ENCODE results near the gene SAP30BP.

SAP30BP gene

DNA sequence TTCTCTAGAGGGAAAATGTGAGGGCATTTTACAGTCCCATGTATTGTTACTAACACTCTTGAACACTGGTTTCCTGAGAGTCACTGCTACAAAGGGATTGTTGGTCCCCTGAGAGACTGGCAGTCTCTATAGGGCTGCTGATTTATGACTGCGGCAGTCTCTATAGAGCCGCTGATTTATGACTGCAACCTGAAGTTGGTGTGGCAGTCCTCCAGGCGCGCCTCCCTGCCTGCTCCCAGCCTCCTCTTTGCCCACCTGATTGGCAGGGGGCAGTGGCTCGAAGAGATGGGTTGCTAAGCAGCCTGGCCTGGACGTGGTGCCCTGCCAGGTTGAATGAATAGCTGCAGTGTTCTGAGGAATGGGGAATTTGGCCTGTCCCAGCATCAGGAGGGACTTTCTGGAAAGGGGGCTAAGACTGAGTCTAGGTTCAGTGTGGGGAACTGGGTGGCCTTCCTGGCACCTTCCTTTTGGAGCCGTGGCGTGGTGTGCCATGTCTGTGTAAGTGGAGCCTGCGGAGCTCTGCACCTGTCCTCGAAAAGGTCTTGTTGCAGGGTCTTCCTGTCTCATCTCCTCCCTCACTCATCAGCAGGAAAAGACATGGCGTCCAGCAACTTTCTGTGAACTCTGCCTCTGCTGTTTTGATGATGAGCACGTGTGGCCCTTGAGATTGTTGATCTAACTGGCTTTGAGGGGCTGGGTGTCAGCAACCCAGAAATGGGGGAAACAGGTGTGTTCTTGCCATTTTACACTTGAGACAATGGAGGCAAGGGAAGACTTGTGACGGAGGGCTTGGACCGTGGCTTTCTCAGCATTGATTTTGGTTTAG is 24.9 kb downstream of the SAP30BP start:
- no peak for DNase-seq

DNA sequence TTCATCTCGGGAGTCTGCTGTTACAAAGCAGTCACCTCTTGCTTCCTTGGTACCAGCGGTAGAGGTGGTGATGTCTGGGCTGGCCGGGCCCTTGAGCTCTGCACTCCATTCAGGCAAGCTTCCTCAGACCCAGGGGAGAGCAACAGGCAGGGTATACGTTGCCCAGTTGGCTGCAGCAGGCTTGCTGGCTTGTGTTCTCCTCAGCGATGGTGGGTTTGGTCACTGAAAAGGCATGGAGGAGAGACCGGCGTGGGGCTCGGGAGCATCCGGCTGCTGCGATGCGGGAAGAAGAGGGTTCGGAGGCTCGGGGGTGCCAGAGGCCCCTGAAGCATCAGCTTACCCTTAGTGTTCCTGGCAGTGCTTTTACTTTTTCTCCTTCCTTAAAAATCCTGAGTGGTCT is 25.8 kb downstream of the SAP30BP start:
- DNase-seq: no peak

DNA sequence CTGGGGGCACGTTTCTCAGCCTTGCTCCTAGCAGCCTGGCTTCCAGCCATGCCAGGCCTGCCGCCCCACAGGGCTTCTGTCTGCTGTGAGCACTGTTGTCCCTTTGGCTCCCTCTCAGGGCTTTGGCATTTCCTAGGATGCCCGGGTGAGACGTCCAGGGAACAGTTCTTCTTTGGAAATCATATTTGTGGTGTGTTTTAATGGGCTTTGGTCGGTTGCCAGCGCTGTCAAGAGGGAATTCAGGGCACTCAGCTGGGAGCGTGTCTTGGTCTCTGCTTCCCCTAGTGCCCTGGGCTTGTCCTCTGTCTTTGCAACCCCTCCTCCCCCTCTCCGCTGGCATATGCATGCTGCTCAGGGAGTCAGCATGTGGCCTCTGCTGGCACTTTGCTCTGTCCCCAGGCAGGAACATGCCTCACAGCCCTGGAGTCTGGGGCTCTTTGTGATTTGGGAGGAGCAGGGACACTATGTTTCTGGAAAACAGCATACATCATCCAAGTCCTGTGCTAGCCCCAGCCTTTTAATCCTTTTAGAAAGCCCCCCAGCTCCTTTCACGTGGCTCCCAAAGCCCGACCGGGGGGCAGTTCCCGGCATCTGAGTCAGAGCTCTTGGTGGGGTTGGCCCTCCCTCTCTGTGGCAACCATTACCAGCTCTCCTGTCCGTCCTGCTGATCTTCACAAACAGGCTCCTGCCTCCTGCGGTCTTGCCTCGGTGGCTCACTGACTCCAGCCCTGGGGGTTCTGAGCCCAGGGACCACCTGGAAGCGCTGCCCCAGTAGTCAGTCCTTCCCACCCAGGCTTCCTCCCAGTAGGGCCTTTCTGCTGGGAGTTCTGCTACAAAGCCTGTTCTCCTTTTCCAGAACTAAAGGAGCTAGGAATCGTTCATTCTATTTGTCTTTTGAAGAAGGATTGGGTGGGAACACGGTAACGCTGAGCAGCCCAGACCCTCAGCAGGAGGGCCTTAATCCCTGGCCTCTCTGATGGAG is 26.7 kb downstream of the SAP30BP start:
- DNase-seq: no peak

DNA sequence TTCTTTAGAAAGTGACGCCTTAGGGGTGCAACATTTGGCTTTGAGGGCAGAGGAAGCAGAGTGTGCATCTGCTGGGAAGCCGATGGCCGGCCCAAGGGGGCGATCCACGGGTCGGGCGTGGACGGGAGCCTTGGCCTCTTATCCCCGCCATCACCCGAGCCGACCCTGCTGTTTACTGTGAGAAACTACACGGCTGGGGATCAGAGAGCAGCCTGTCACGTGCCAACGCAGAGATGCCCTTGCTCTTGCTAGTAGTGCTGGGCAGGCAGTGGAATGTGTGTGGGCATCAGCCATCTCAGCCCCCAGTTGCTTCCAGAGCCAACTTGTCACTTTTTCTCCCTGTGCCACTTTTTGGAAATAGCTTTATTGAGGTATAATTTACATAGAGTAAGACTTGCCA is 27.4 kb downstream of the SAP30BP start:
- DNase-seq: no peak

DNA sequence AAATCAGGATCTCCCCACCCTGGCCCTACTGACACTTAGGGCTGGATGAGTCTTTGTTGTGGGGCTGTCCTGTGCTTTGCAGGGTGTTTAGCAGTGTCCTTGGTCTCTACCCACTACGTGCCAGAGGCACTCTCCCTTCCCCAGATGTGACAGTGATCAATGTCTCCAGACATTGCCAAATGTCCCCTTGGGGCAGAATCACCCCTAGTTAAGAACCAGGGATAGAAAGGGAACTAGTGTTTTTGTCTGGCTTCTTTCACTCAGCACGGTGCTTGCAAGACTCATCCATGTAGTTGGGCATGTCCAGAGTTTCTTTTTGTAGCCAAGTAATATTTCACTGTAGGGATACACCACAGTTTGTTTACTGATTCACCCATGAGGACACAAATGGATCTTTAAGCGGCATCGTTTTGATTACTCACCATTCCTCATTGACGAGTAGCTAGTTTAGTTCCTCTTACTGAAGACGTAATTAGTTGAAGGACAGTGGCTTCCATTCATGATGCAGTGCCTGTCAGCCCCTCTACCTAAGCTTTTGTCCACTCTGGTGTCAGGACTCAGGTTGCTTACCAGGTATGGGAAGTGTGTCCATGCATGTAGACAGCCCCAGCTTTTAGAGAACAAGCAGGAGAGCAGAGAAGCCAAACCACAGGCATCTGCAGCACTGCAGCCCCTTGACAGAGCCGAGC is 28.1 kb downstream of the SAP30BP start:
- DNase-seq: peak; percentile 41

DNA sequence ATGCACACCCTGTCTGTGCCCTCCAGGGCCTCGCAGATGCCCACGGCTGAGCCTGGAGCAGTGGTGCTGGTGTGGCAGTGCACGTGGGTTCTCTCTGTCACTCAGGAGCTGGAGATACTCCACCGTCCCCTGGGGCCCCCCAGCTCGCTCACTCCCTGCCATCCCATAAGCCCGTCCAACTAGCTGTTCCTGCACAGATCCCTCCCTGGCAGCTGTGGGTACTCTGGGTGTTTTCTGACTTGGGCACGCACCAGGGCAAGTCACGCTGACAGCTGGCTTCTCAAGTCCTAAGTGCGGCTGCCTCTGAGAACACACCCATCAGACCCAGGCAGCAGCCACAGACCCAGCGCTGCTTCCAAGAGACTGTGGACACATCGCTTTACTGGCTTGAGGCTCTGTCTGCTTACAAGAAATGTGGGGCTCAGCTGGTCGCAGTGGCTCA is 28.7 kb downstream of the SAP30BP start:
- no peak for DNase-seq

DNA sequence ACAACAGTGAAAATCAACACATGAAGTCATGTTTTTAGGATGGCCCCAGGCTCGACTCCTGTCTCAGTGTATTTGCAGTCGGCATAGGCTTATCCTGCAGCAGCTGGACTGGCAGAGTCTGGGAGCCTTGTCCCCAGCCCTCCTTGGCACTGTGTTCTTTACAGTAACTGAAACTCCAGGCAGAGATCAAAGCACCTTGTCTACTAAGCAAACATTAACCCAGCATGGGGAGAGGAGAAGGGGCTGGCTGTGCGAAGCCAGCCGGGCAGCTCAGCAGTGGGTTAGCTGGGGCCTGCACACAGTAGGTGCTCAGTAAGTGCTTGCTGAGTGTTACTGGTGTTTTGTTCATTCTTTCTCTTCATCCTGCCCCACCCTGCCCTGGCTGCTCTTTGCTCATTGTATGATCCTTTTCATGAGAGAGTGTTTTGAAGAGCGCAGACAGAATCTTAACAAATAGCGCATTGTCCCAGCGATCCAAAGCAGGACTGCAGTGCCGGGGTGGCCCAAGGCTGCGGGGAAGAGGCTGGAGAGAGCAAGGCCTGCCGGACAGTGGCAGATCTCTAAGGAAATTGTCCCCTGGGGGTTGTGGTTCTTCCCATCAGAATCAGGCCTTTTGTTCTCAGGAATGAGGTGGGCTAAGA is 30.6 kb downstream of the SAP30BP start:
- no peak for DNase-seq

DNA sequence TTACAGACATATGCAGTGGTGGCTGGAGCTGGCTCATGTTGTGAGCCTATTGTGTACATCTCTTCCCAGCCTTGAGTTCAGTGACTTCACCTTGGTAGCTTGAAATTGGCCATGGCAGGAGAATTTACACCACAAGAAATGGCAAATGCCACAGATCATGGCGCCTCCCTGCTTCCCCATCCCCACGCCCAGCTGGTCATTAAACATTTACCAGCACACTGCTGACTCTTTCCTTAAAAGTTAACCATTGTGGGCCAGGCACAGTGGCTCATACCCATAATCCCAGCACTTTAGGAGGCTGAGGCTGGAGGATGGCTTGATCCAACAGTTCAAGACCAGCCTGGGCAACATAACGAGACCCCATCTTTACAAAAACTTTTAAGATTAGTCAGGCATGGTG is 31.5 kb downstream of the SAP30BP start:
- no peak for DNase-seq

DNA sequence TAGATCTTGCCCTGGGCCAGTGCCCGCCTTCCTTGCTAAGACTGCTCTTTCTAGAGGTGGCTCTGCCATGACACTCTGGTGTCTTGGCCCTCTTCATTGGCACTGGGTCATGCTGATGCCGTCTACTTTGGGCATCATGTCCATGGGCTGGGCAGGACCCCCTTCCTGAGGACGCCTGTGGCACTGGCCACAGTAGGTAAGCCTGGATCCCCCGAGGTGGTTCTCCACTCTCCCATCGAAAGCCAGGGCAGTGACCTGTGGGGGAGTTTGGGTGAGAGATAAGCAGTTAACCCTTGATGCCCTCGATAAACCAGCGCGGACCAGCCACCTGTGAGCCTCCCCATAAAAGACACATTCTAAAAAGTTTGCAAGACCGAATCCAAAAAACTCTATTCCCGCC is 34.1 kb downstream of the SAP30BP start:
- no peak for DNase-seq

DNA sequence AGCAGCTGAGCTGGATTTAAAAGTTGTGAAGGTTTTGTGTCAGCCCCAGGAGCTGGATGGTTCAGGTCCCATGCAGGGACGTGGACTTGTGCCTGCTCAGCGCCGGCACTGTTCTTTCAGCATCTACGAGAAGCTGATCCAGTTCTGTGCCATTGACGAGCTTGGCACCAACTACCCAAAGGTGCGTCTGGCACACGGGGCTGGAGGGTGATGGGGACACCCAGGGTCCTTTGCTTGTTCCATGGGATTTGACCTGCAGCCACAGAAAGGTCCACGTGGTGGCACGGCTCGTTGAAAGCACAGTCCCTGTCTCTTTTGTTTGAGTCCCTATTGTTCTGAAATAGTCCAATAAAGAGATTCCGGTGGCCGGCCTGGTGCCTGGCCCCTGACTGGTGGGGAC is 36.1 kb downstream of the SAP30BP start:
- no peak for DNase-seq

DNA sequence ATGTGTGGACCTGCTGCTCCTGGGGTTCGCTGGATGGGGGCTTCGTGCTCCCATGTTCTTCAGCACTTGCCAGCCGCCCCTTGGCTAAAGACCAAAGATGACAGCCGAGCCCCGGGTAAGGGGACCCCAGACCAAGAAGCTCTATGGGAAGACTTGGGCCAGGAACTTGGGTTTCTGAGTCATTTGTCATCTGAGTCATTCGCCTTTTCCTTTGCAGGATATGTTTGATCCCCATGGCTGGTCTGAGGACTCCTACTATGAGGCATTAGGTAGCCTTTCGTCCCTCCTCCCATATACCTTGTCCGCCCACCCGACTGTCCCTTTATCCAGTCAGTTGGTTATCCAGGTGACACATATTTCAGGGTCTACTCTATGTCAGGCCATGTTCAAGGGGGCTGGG is 36.5 kb downstream of the SAP30BP start:
- no peak for DNase-seq

DNA sequence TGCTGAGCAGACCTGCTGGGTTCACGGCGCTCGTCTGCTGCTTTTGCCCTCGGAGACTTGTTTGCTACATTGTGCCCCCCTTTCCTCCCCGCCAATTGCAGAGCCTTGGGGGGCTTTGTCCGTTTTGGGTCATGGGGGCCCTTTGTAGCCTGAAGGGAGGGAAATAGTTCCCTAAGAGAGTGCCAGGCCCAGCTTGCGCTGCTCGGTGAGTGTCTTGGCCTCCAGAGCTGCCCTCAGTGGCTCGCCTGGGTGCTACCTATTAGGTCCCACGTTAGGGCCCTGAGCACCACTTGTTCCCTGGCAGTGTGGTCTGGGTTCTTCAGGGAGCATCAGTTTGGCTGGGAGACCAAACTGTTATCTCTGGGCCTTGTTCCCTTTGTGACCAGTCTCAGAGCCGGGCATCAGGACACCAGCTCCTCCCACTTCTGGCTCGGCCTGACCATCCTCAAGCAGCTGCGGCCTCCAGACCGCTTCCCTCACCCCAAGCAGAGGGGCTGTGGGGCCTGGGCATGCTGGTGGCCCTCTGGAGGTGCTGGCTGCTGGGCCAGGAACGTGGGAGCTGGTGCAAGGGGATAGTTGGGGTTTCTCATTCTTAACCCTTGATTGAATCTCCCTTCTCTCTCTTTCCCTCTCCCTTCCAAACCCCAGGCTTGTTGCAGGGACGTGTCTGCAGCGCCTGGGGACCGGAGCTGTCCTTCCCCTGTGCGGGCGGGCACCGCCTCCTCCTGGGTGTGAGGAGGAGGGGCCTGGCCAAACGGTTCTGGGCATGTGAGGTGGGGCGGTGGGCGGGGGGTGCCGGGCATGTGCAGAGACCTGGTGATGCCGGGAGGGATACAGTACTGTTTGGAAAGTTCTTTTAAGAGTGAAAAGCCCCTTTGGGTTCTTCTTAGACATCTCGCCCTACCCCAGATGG is 38.1 kb downstream of the SAP30BP start:
- DNase-seq: no peak

DNA sequence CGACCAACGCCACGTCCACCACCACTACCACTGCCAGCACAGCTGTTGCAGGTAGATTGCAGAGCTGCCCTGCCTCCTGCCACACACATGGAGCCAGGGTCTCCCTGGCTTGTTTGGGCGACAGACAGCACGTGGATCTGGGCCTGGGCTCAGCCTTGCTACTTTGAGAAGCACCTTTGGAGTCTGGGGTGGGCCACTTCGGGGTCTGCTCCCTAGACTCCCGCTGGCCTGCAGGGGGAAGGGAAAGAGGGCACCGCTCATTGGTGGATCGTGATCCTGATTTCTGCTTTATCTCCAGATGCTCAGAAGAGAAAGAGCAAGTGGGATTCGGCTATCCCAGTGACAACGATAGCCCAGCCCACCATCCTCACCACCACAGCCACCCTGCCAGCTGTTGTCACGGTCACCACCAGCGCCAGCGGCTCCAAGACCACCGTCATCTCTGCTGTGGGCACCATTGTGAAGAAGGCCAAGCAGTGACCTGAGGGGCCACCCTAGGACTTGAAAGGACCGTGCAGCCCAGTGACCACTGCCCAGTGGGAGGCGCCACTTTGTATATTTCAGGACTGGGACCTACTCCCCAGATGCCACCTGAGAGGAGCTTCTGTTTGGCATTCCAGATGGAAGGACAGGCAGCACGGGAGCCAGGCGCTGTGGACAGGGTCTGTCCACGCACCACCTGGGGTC is 39.0 kb downstream of the SAP30BP start:
- no peak for DNase-seq

DNA sequence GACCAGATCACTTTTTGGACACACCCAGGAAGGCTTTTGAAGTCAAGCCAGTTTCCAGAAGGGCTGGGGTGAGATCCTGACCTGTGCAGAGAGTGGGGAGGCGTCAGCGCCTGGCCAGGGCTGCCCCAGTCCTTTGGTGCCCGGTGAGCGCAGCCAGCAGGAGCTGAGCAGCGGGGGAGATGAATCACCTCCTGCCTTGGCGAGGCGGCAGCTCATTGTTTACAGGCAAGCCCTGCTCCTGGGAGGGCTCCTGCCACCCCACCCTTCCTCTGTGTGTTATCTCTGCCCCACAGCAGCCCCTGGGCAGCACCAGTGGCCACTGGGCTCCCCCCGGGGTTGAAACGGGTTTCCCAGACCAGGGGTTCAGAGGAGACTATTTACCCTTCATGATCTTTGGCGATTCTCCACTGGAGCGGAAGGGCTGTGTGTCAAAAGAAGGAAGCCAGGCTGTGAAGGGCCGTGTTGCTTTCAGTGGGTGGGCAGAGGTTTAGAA is 40.0 kb downstream of the SAP30BP start:
- DNase-seq: no peak

DNA sequence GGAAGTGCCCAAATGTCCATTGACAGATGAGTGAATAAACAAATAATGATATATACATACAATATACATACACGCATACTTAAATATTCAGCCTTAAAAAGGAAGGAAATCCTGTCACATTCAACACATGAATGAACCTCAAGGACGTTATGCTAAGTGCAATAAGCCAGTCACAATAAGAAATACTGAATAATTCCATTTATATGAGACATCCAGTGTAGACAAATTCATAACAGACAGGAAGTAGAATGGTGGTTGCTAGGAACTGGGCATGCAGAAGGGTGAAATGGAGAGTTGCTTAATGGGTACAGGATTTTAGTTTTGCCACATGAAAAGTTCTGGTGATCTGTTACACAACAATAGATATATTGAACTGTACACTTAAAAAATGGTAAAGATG is 45.3 kb downstream of the SAP30BP start:
- no peak for DNase-seq

DNA sequence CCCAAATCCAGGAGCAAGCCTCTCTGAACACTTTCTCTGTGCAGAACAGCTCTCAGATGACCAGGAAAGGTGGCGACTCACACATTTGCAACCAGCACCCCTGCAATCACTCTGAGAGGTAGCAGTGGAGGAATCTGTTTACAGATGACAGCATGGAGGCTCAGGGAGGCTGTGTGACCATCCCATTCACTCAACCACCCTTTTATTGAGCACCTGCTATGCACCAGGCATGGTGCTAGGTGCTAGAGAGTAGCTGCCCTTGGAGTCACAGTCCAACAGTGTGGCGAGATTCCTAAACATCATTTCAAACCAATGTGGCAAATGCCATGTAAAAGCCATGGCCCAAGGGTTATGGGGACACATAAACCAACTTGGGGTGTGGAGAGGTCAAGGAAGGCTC is 52.6 kb downstream of the SAP30BP start:
- DNase-seq: no peak

DNA sequence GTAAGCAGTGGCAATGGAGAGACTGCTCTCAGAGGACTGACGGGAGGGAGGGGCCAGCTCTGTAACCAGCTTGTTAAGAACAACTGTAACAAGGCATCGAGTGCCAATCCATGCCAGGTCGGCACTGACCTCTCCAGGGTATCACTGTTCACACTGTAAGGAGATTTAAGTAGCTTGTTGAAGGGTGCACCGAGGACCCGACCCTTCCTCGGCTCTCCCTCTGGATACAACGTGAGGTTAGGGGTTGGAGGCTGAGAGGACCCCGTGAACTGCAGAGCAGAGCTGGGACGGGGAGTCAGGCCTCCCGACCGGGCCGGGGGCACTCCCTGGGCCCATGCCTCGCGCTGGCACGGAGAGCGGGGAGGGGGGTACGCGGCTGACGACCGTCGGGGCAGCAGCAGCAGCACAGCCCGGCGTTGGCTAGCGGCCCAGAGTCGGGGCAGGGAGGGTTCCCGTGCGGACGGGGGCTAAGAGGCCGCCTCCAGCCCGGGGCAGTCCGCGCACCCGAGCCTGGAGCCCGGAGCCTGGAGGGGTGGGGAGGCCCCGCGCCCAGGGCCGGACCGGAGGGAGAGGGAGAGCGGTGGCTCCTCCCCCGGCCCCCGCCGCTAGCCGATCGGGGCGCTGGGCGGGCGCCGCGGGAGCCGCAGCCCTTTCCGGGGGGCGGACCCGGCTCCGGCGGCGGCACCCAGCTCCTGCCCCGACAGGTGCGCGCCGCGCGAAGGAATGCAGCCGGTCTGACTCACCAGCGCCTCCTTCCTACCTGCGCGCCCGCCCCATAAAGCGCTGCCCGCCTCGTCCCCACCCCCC is 53.7 kb downstream of the SAP30BP start, which contains the start of gene ITGB4:
Gene ITGB4, plus strand, starts transcription at position 804 of the 807 bp plus-strand sequence. CDS start 3,245 bp downstream, outside the sequence.
- DNase-seq: no peak

DNA sequence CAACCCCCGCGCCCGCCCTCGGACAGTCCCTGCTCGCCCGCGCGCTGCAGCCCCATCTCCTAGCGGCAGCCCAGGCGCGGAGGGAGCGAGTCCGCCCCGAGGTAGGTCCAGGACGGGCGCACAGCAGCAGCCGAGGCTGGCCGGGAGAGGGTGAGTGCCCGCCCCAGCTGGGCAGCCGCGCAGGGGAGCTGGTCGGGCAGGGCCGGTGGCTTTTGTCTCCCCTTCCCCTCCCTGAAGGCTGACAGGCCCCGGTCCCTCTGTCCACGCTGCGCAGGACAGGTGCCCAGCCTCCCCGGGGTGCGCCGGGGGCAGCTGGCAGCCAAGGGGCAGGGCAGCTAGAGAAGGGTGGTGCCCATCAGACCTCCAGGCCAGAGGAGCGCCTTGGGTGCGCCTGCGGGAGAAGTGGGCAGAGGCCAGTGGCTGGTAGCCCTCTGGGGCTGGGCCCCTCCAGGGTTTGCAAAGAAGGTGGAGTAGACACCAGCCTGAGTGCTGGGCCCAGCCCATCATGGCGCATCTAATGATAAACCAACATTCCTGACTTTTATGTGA is 54.4 kb downstream of the SAP30BP start:
- no peak for DNase-seq

DNA sequence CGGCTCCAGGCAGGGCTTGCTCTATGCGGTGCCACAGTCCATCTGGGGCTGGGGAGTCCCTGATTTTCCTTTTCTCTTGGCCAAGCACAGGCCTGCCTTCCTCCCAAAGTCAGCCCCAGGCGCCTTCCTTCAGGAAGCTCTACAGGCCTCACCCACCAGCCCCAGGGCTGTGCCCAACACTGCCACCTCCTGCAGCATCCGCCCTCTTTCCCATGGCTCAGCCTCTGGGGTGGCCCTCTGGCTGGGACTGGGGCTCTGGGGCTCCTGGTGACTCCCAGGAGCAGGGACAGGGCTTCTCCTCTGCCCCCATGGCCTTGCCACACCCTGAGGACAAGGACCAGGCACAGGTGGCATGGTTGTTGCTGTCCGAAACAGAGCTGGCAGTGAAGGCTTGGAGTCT is 54.9 kb downstream of the SAP30BP start:
- no peak for DNase-seq
